Fibroblast of skin of left quadriceps (primary cell): ENCODE measurements around the gene ITGAL.
"Not testable (repeated sequence)": the region's sequence is repeated elsewhere in the genome, so short reads cannot be mapped to it uniquely, and the experiment has no call there.

ENCODE experiments used
- DNase-seq, 2 experiments: peaks; one replicate each; pipeline ENCODE4 v3.0.0-alpha.2; 2013; ENCODE audit warnings: low read depth in 2 of 2

Gene ITGAL

DNA sequence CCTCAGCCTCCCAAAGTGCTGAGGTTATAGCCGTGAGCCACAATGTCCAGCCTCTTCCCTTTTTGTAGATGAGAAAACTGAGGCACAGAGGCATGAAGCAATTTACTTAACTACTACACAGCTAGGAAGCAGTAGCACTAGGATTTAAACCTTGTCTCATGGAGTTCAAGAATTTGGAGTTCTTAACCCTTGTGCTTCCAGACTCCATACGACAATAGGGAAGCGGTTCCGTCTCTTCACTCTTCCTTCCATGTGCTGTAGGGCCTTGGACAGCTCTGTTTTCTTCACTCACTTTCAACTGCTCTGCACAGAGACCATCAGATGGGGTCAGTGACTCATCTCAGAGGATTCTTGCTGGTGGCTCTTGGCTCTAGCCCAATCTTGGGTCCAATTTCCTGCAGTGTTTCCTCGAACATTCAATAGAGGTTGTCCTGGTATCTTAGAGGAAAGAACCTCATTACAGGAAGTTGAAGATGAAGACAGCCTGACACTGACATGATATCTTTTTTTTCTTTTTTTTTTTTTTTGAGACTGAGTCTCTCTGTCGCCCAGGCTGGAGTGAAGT lies 19.3 kb downstream of the ITGAL start:
- DNase-seq, result peak; percentile 63 to 72

DNA sequence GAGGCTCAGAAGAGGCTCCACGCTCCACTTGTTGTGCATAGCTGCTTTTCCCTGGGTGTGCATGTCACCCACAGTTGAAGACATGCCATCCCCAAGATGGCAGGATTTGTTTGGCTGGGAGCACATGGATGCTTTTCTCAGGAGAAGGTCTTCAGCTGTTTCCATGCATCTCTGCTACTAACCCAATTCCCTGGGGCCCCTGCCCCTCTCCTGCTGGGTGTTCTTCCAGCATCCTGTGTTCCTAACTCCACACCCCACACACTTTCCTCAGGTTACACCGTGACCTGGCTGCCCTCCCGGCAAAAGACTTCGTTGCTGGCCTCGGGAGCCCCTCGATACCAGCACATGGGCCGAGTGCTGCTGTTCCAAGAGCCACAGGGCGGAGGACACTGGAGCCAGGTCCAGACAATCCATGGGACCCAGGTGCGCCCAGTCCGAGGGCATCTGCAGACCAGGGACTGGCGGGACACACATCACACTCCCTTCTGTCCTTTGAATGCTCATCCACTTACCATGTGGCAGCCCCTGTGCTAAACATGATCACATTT lies 21.5 kb downstream of the ITGAL start:
- no peak for DNase-seq

DNA sequence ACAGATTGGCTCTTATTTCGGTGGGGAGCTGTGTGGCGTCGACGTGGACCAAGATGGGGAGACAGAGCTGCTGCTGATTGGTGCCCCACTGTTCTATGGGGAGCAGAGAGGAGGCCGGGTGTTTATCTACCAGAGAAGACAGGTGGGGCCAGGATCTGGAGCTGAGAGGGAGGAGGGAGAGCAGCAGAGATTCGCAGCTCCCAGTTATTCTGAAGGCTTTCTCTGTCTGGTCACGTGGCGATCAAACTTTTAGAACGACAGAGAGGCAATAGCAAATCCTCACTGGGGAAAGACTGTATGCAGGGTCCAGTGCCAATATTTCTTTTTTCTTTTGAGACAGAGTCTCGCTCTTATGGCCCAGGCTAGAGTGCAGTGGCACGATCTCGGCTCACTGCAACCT lies 22.2 kb downstream of the ITGAL start:
- no peak for DNase-seq

DNA sequence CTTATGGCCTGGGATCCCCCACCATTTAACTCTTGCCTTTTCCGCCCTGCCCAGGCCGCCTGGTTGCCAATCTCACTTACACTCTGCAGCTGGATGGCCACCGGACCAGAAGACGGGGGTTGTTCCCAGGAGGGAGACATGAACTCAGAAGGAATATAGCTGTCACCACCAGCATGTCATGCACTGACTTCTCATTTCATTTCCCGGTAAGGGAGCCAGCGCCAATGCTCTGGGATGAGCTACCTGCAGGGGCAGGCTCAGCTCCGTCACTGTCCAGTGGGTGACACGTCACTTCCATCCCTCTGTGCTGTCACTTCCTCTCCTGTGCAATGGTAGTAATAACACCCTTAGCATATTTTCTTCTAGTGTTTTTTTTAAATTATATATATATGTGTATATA lies 26.7 kb downstream of the ITGAL start:
- no peak for DNase-seq

DNA sequence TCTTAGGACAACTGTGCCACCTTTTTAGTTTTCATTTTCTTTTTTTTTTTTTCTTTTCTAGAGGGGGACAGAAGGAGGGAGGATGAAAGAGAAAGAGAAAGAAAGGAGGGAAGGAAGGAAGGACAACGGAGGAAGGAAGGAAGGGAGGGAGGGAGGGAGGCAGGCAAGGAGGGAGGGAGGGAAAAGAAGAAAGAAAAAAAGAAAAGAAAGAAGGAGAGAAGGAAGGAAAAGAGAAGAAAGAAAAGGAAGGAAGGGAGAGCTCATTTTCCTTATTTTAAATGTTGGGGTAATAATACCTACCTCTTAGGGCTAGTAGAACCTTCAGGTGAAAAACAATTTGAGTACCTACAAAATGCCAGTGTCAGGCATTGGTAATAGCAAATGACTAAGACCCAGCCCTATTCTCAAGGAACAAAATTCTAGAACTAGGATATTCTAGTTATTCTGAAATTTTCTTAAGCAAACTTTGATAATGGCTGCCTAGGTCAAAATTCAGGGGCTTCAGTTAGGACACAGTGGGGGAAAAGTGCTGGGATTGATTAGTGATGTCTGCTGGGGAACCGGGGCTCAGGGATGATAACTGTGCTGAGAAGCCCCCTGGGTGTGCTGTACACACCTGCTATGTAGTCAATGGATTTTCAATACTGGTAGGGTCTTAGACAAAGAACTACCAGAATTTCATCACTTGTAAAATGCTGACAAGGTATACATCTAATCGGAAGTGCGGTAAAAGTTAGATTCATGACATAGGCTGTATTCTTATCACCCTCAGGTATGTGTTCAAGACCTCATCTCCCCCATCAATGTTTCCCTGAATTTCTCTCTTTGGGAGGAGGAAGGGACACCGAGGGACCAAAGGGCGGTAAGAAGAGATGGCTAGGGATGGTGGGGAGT lies 31.1 kb downstream of the ITGAL start:
- DNase-seq, result no peak

DNA sequence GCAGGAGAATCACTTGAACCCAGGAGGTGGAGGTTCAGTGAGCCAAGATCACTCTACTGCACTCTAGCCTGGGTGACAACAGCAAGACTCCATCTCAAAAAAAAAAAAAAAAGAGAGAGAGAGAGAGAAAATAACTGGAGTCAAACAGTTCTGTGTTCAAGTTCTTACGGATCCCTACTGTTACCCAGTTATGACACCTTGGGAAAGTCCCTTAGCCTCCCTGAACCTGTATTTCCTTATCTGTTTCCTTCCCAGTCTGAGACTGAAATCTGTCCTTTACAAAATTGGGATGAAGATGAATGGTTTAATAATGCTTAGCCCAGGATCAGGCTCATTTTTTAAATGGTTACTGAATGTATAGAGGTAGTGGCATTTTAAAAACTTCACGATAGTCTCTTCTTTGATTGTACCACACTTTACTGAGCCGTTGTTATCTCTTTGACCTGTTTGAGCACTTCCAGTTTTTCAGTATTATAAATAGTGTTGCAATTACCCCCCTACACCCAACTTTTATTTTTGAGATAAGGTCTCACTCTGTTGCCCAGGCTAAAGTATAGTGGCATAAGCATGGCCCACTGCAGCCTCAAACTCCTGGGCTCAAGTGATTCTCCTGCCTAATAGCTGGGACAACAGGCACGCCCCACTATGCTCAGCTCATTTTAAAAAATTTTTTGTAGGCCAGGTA lies 36.7 kb downstream of the ITGAL start:
- DNase-seq, result no peak

DNA sequence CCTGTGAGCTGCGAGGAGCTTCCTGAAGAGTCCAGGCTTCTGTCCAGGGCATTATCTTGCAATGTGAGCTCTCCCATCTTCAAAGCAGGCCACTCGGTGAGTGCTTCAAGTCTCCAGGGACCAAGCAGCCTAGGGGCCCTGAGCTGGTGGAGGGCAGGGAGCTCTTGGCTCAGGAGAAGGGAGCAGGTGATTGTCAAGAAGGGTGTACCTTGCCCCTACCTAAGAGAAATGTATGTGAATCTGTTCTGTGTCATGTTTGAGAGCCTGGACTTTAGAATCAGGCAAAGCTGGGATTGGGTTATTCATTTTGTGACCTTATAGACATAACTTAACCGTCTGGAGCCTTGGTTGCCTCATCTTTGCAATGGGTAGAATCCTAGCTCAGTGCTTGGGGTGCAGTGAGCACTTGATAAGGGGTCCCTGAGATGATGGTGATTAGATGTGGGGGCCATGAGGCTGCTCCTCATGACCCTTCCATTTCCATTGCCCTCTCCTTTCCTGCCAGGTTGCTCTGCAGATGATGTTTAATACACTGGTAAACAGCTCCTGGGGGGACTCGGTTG lies 37.9 kb downstream of the ITGAL start:
- DNase-seq, result no peak

DNA sequence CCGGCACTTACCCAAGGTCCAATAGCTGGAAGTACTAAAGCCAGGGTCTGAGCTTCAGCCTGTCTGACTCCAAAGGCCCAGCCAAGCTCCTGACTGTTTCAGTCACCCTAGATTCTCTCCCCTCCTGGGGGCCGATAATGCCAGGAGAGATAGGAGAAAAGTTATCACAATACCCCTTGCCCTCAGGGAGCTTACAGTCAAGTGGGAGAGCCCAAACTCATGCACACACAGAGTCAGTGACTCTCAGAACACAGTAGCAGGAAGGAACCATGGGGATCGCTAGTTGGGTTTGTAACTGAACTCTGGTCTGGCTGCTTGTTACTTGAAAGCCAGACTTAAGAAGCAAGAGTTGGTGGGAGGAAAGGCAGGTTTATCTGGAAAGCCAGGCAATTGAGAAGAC lies 39.0 kb downstream of the ITGAL start:
- DNase-seq, result no peak

DNA sequence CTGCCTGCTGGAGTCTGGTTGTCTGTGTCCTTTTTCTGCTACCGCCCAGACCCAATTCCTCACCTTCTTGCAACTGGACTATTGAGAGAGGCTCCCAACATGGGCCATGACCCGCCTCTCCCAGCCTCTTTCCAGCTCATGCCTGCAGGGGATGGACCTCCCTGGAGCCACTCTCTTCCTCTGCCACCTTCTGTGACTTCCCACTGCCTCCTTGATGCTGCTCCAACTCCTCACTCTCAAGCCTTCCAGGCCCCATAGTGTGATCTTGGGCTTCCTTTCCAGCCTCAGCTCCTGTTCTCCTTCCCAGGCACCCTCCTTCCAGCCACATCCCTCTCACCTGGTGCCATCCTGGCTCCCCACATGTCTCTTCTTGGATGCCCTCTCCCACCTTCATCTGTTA lies 42.7 kb downstream of the ITGAL start:
- DNase-seq, result no peak

DNA sequence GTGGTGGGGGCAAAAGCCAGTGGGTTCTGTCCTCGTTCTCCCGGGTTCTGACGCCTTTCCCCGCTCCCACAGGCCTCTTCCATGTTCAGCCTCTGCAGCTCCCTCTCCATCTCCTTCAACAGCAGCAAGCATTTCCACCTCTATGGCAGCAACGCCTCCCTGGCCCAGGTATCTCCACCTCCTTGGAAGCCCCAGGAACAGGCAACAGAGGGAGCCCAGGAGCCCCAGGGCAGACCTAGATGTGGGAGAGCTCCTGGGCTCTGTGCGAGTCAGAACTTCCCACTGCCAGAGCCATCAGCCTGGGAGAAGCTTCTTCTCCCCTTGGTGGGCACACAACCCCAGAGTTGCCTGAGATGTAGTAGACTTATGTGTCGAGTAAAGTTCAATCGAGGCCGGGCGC lies 46.0 kb downstream of the ITGAL start:
- DNase-seq, result no peak

DNA sequence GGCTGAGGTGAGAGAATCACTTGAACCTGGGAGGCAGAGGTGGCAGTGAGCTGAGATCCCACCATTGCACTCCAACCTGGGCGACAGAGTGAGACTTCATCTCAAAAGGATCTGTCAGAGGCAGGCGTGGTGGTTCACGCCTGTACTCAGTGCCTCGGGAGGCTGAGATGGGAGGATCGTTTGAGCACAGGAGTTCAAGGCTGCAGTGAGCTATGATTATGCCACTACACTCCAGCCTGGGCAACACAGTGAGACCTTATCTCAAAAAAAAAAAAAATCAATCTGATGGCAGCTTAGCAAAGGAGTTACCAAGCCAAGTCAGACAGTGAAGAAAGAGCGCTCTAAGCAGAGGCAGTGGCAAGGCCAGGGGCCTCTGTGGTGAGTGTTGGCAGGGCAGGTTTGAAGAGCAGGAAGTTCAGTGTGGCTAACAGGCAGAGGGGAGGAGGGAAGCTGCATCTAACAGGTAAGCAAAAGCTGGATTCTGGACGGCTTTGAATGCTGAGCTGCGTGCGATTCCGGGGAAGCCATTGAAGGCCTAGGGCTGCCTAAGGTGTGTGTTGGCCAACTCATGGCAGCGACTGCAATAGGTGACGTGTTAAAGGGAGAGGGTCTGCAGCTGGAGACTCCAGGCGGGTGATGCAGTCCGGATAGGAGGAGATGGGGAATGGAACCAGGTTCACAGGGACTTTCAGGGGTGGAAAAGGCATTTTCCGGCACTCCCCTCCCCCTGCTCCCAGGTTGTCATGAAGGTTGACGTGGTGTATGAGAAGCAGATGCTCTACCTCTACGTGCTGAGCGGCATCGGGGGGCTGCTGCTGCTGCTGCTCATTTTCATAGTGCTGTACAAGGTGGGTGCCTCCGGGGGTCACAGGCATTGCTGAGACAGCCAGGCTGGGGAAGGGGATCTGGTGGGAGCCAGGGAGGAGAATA lies 46.8 kb downstream of the ITGAL start:
- no peak for DNase-seq

DNA sequence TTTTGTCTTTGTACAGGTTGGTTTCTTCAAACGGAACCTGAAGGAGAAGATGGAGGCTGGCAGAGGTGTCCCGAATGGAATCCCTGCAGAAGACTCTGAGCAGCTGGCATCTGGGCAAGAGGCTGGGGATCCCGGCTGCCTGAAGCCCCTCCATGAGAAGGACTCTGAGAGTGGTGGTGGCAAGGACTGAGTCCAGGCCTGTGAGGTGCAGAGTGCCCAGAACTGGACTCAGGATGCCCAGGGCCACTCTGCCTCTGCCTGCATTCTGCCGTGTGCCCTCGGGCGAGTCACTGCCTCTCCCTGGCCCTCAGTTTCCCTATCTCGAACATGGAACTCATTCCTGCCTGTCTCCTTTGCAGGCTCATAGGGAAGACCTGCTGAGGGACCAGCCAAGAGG lies 48.9 kb downstream of the ITGAL start:
- DNase-seq, result no peak

DNA sequence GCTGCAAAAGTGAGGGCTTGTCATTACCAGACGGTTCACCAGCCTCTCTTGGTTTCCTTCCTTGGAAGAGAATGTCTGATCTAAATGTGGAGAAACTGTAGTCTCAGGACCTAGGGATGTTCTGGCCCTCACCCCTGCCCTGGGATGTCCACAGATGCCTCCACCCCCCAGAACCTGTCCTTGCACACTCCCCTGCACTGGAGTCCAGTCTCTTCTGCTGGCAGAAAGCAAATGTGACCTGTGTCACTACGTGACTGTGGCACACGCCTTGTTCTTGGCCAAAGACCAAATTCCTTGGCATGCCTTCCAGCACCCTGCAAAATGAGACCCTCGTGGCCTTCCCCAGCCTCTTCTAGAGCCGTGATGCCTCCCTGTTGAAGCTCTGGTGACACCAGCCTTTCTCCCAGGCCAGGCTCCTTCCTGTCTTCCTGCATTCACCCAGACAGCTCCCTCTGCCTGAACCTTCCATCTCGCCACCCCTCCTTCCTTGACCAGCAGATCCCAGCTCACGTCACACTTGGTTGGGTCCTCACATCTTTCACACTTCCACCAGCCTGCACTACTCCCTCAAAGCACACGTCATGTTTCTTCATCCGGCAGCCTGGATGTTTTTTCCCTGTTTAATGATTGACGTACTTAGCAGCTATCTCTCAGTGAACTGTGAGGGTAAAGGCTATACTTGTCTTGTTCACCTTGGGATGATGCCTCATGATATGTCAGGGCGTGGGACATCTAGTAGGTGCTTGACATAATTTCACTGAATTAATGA lies 49.5 kb downstream of the ITGAL start:
- DNase-seq, result no peak

DNA sequence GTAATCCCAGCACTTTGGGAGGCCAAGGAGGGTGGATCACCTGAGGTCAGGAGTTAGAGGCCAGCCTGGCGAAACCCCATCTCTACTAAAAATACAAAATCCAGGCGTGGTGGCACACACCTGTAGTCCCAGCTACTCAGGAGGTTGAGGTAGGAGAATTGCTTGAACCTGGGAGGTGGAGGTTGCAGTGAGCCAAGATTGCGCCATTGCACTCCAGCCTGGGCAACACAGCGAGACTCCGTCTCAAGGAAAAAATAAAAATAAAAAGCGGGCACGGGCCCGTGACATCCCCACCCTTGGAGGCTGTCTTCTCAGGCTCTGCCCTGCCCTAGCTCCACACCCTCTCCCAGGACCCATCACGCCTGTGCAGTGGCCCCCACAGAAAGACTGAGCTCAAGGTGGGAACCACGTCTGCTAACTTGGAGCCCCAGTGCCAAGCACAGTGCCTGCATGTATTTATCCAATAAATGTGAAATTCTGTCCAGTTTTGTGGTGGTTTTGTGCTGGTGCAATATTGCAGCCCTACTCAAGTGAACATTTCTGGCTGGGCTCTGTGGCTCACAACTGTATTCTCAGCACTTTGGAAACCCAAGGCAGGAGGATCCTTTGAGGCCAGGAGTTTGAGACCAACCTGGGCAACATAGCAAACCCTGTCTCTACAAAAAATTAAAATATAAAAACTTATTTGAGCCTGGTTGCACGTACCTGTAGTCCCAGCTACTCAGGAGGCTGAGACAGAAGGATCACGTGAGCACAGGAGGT lies 50.3 kb downstream of the ITGAL start:
- not testable (repeated sequence) for DNase-seq

DNA sequence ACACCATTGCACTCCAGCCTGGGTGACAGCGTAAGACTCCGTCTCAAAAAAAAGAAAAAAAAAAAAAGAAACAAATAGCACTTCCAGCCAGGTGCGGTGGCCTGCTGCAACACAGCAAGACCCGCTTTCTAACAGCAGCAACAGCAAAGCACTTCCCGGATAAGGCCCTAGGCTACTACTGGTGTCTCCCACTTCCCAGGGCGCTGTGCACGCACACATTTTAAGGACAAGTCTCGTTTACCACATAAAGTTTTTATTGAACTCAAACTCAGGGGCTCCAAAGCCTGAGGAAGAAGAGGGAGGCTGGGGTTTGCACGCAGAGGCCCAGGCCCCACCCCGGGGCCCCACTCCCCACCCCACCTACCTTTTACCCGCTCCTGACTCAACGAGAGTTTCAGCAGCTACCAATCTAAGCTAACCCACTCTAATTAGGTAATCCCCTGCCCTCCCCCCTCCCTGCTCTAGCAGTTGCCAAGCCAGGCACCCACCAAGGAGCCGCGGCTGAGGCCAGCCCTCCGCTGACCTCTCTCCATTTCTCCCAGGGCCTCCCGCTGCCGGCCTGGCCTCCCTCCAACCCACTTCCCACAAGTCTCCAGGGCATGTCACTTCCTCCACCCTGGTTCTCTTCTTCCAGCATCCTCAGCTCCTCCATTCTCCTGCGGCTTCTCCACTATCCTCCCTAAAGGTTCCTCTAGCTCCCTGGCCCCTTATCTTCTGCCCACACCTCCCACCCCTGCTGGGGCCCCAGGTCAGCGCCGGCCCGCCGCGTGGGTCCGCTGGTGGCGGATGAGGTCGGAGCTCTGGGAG lies 51.4 kb downstream of the ITGAL start:
- no peak for DNase-seq

DNA sequence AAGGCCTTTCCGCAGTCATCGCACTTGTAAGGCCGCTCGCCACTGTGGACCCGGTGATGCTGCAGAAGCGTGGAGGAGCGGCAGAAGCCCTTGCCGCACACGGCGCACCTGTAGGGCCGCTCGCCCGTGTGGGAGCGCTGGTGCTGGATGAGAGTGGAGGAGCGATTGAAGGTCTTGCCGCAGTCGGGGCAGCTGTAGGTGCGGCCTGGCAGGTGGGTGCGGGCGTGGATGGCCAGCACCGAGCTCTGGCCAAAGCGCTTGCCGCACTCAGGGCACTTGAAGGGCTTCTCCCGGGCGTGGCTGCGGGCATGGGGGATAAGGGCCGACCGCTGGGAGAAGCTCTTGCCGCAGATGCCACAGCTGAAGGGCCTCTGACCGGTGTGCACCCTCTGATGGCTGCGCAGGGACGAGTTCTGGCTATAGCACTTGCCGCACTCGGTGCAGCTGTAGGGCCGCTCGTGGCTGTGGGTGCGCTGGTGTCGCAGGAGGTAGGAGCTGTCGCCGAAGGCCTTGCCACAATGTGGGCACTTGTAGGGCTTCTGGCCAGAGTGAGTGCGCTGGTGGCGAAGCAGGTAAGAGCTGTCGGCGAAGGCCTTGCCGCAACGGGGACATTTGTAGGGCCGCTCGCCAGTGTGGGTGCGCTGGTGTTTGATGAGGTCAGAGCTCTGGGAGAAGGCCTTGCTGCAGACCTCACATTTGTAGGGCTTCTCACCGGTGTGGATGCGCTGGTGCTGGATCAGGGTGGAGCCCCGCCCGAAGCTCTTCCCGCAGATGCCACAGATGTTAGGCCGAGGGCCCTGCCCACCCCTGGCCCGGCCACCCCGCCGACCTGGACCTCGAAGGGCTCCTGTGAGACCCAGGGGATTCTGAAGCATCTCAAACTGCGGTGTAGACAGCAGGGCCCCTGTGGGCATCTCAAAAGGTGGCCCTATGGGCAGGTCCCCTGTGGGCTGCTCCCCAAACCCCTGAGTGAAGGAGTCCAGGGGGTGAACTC lies 52.3 kb downstream of the ITGAL start:
- DNase-seq, result no peak

DNA sequence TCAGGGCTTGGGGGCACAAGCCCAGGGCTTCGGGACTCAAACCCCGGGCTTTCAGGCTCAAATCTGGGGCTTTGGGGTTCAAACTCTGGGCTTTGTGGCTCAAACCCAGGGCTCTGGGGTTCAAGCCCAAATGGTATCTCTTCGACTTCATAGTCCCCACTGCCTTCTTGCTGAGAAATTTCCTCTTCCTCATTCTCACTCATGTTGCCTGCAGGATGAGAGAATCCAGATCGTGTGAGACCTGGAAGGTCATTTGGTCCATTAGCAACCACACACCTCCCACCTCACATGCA lies 53.2 kb downstream of the ITGAL start:
- no peak for DNase-seq
